ENCODE data around the gene ARID3C. TPM values are rescaled to one million over a fixed set of nuclear protein-coding genes. Genes with fewer than 3 reads are reported as not detected.

The ARID3C gene
- total and polyA plus RNA-seq, 2 experiments from 2014 or later: 0.11 TPM; not detected in 1

- peaks cover 8% of the 10 kb centered on the region for H3K4me1 ChIP-seq (ENCODE audit: insufficient read depth)
- H3K36me3 ChIP-seq (ENCODE audit: low read depth): no peaks in the 10 kb centered on the region
- no peaks in the 10 kb centered on the region for H3K9me3 ChIP-seq (ENCODE audit: low read depth)
- no peak overlapping the region for H2AFZ ChIP-seq
- no peak overlapping the region for H3K4me3 ChIP-seq
- 14 to 25% methylated on average over 41 to 63 of the region's 63 CpGs for WGBS, 2 experiments (ENCODE audit: low coverage in 1 of 2, low lambda C conversion rate in 2 of 2, missing lambda C conversion rate in 2 of 2)
- peaks cover 49% of the 10 kb centered on the region for H3K27me3 ChIP-seq (replicated peaks; ENCODE audit: insufficient read depth)
- H3K9me2 ChIP-seq (ENCODE audit: insufficient read depth): no peaks in the 10 kb centered on the region
- H3K27ac ChIP-seq: no peak overlapping the region
- peaks cover 17% of the 10 kb centered on the region for H3K79me2 ChIP-seq (ENCODE audit: insufficient read depth)
- no peaks in the 10 kb centered on the region for H3F3A ChIP-seq (ENCODE audit: insufficient read depth)
- DNase-seq: no peak
- TF ChIP-seq EZH2 (IDR thresholded peaks at IDR 0.05; ENCODE audit: insufficient read depth, poor library complexity, severe bottlenecking) (peak; percentile 1), EZH2phosphoT487 (IDR thresholded peaks at IDR 0.05; ENCODE audit: insufficient read depth, low read depth) (no peak)
- no peak overlapping the region for H3K9ac ChIP-seq
- H3K4me2 ChIP-seq (ENCODE audit: unreplicated experiment): no peak overlapping the region
- no peaks in the 10 kb centered on the region for H4K20me1 ChIP-seq (ENCODE audit: insufficient read depth)
- in situ Hi-C loops (cut with MboI): loop anchor here (25.0 kb wide), 1 partner anchor 111 kb away; the partner anchor contains the start of gene ENHO
Observed at GRCh38 chr9:34623374-34624235, 5.3 kb downstream of the ARID3C start.

- H3K4me1 ChIP-seq (ENCODE audit: insufficient read depth): peaks cover 8% of the 10 kb centered on the region
- in situ Hi-C loops (cut with MboI): loop anchor here (25.0 kb wide), 1 partner anchor 108 kb away; the partner anchor contains the start of gene ENHO
- 2% methylated on average over 38 to 41 of the region's 43 CpGs for WGBS, 2 experiments (ENCODE audit: low coverage in 1 of 2, low lambda C conversion rate in 2 of 2, missing lambda C conversion rate in 2 of 2)
- H3K27ac ChIP-seq: peak within 1 kb of the TSS; percentile 26
- H3K9ac ChIP-seq: peak within 1 kb of the TSS; percentile 89
- H3F3A ChIP-seq (ENCODE audit: insufficient read depth): no peaks in the 10 kb centered on the region
- peak within 1 kb of the TSS; percentile 98 for H2AFZ ChIP-seq
- H3K4me3 ChIP-seq: peak within 1 kb of the TSS; percentile 91
- peaks cover 18% of the 10 kb centered on the region for H3K27me3 ChIP-seq (replicated peaks; ENCODE audit: insufficient read depth)
- peak; percentile 100 for DNase-seq
- no peaks in the 10 kb centered on the region for H4K20me1 ChIP-seq (ENCODE audit: insufficient read depth)
- peaks cover 9% of the 10 kb centered on the region; the same call in 1 of the 2 replicates for H3K36me3 ChIP-seq (ENCODE audit: low read depth)
- no peaks in the 10 kb centered on the region for H3K9me3 ChIP-seq (ENCODE audit: low read depth)
- H3K79me2 ChIP-seq (ENCODE audit: insufficient read depth): peaks cover 21% of the 10 kb centered on the region
- H3K4me2 ChIP-seq (ENCODE audit: unreplicated experiment): peak within 1 kb of the TSS; percentile 93
- H3K9me2 ChIP-seq (ENCODE audit: insufficient read depth): no peaks in the 10 kb centered on the region
- TF ChIP-seq EZH2phosphoT487 (IDR thresholded peaks at IDR 0.05; ENCODE audit: insufficient read depth, low read depth) (no peak), EZH2 (IDR thresholded peaks at IDR 0.05; ENCODE audit: insufficient read depth, poor library complexity, severe bottlenecking) (no peak)
Observed at GRCh38 chr9:34620061-34620994, 8.5 kb downstream of the ARID3C start, which contains the start of gene DCTN3. Gene DCTN3, minus strand, starts transcription at chr9:34620495. Its CDS starts 31 bp downstream, at chr9:34620464.

GRCh38 chr9:34615132-34615531 is 13.7 kb downstream of the ARID3C start:
- Histone ChIP-seq H3K79me2 (ENCODE audit: insufficient read depth) (peaks cover 35% of the 10 kb centered on the region), H3K36me3 (ENCODE audit: low read depth) (peaks cover 9% of the 10 kb centered on the region; the same call in 1 of the 2 replicates), H3K9me3 (ENCODE audit: low read depth) (no peaks in the 10 kb centered on the region), H4K20me1 (ENCODE audit: insufficient read depth) (no peaks in the 10 kb centered on the region), H3K9ac (no peak overlapping the region), H2AFZ (no peak overlapping the region), H3K4me1 (ENCODE audit: insufficient read depth) (peaks cover 17% of the 10 kb centered on the region), H3F3A (ENCODE audit: insufficient read depth) (peaks cover 14% of the 10 kb centered on the region; the same call in 1 of the 2 replicates), H3K4me2 (ENCODE audit: unreplicated experiment) (no peak overlapping the region), H3K27ac (no peak overlapping the region), H3K9me2 (ENCODE audit: insufficient read depth) (no peaks in the 10 kb centered on the region), H3K4me3 (no peak overlapping the region), H3K27me3 (replicated peaks; ENCODE audit: insufficient read depth) (no peaks in the 10 kb centered on the region)
- 96 to 100% methylated on average over 2 of the region's 2 CpGs for WGBS, 2 experiments (ENCODE audit: low coverage in 1 of 2, low lambda C conversion rate in 2 of 2, missing lambda C conversion rate in 2 of 2)
- TF ChIP-seq EZH2 (IDR thresholded peaks at IDR 0.05; ENCODE audit: insufficient read depth, poor library complexity, severe bottlenecking) (no peak), EZH2phosphoT487 (IDR thresholded peaks at IDR 0.05; ENCODE audit: insufficient read depth, low read depth) (no peak)
- DNase-seq: no peak
- in situ Hi-C loops (cut with MboI): loop anchor here (25.0 kb wide), 1 partner anchor 103 kb away; the partner anchor contains the start of gene ENHO
